ENCODE measurements around the gene DDX31.

The DDX31 gene

GRCh38 chr9:132543960-132544359 lies 125.8 kb downstream of the DDX31 start:
- no peak for DNase-seq

- no peak for DNase-seq
Observed at GRCh38 chr9:132543251-132543650, 126.5 kb downstream of the DDX31 start.
